ENCODE results near the gene ETNK1.
"Not testable (repeated sequence)": the region's sequence is repeated elsewhere in the genome, so short reads cannot be mapped to it uniquely, and the experiment has no call there.

ETNK1 gene

GRCh38 chr12:22691319-22691718 lies 66.3 kb downstream of the ETNK1 start:
- no peak for DNase-seq

GRCh38 chr12:22692467-22692866 lies 67.5 kb downstream of the ETNK1 start:
- DNase-seq = not testable (repeated sequence)

- DNase-seq = no peak
Measured at GRCh38 chr12:22692964-22693555, 68.1 kb downstream of the ETNK1 start.

GRCh38 chr12:22698576-22698975 lies 73.6 kb downstream of the ETNK1 start:
- DNase-seq = no peak

- DNase-seq = not testable (repeated sequence)
Measured at GRCh38 chr12:22699705-22700104, 74.7 kb downstream of the ETNK1 start.

GRCh38 chr12:22700106-22700505 lies 75.1 kb downstream of the ETNK1 start:
- no peak for DNase-seq

- not testable (repeated sequence) for DNase-seq
Measured at GRCh38 chr12:22701216-22701809, 76.3 kb downstream of the ETNK1 start.

- DNase-seq = no peak
Measured at GRCh38 chr12:22702690-22703089, 77.7 kb downstream of the ETNK1 start.

GRCh38 chr12:22709292-22709691 lies 84.3 kb downstream of the ETNK1 start:
- no peak for DNase-seq

GRCh38 chr12:22712083-22712482 lies 87.1 kb downstream of the ETNK1 start:
- no peak for DNase-seq

GRCh38 chr12:22715254-22715653 lies 90.3 kb downstream of the ETNK1 start:
- no peak for DNase-seq

GRCh38 chr12:22719745-22720144 lies 94.8 kb downstream of the ETNK1 start:
- DNase-seq = no peak

GRCh38 chr12:22722081-22722480 lies 97.1 kb downstream of the ETNK1 start:
- DNase-seq = no peak

- no peak for DNase-seq
Measured at GRCh38 chr12:22722779-22723178, 97.8 kb downstream of the ETNK1 start.

- no peak for DNase-seq
Measured at GRCh38 chr12:22728987-22729386, 104.0 kb downstream of the ETNK1 start.

- no peak for DNase-seq
Measured at GRCh38 chr12:22729431-22729956, 104.5 kb downstream of the ETNK1 start.

- no peak for DNase-seq
Measured at GRCh38 chr12:22729957-22730443, 105.0 kb downstream of the ETNK1 start.

- DNase-seq = no peak
Measured at GRCh38 chr12:22731236-22731635, 106.3 kb downstream of the ETNK1 start.

- no peak for DNase-seq
Measured at GRCh38 chr12:22733756-22734155, 108.8 kb downstream of the ETNK1 start.

- DNase-seq = no peak
Measured at GRCh38 chr12:22738945-22739344, 114.0 kb downstream of the ETNK1 start.
